Body of pancreas (tissue), 4 donors: ENCODE data around the gene IL1RL2. TPM values are rescaled to one million over a fixed set of nuclear protein-coding genes. Genes with fewer than 3 reads are reported as not detected.
A peak's percentile ranks its signal among the peaks of the same experiment; 100 is the strongest.

ENCODE experiments used
- ATAC-seq: fragments of 150-250 bp; one replicate; pipeline ENCODE4 v1.9.1; 2016
- DNase-seq, 4 donors: peaks; one replicate each; pipeline ENCODE4 v3.0.0-alpha.2; 2019
- H3K27ac ChIP-seq, 4 donors: fragments of 200-600 bp; sonication (generic); 1 replicate in 3 of 4; 2 replicates in 1 of 4; pipeline versions ENCODE4 v1.5.1 to v1.6.1; 2016 to 2019; ENCODE audit warnings: mild to moderate bottlenecking in 1 of 4, mixed read lengths in 1 of 4, moderate library complexity in 1 of 4
- H3K27me3 ChIP-seq, 2 donors: fragments of 200-600 bp; sonication (generic); one replicate each; pipeline ENCODE4 v1.6.0; 2016; ENCODE audit warnings: mild to moderate bottlenecking in 1 of 2
- H3K36me3 ChIP-seq, 2 donors: fragments of 200-600 bp; sonication (generic); replicated peaks in 1 of 2; 2 replicates each; pipeline ENCODE4 v1.5.1; 2016; ENCODE audit warnings: low read depth in 2 of 2; ENCODE audit not compliant: insufficient read depth in 1 of 2
- H3K4me1 ChIP-seq: fragments of 200-600 bp; sonication (generic); one replicate; pipeline ENCODE4 v1.6.0; 2016
- H3K4me3 ChIP-seq, 2 donors: fragments of 200-600 bp; sonication (generic); 1 replicate in 1 of 2; 2 replicates in 1 of 2; pipeline ENCODE4 v1.5.1; 2016 to 2019
- H3K9me3 ChIP-seq, 3 donors: fragments of 200-600 bp; sonication (generic); 1 replicate in 2 of 3; 2 replicates in 1 of 3; pipeline ENCODE4 v1.5.1; 2016
- POLR2A ChIP-seq, 3 donors: fragments of 450-650 bp; IDR thresholded peaks; one replicate each; pipeline ENCODE4 v1.6.1; 2016; ENCODE audit warnings: antibody characterized with exemption in 3 of 3, mild to moderate bottlenecking in 2 of 3
- WGBS, 2 donors: methylation state at CpG; one replicate each; pipeline ENCODE4 v1.1.5; 2017; 5-methylcytosine and 5-hydroxymethylcytosine counted together
- intact Hi-C: fragments of 100-400 bp; cut with DNase I; formaldehyde crosslinking; loops from one replicate; pipeline ENCODE4 v1.15.1; 2023
- total RNA-seq, 2 donors: library from RNA; depleted of rRNA; stranded (reverse); fragments of >200 nt; gene quantifications; one replicate each; pipeline ENCODE4 v1.1.0, GENCODE V29; 2016
- TF ChIP-seq, protein P1 (sequence below), 7 experiments: fragments of 450-650 bp in 4 of 7; fragments of 200-600 bp in 3 of 7; sonication (generic) in 3 of 7; IDR thresholded peaks; one replicate each; pipeline ENCODE4 v1.5.1; 2016 to 2019; ENCODE audit warnings: antibody characterized with exemption in 7 of 7

IL1RL2 gene
- total RNA-seq, 2 donors from 2014 or later: 0.52 TPM; not detected in 1

DNA sequence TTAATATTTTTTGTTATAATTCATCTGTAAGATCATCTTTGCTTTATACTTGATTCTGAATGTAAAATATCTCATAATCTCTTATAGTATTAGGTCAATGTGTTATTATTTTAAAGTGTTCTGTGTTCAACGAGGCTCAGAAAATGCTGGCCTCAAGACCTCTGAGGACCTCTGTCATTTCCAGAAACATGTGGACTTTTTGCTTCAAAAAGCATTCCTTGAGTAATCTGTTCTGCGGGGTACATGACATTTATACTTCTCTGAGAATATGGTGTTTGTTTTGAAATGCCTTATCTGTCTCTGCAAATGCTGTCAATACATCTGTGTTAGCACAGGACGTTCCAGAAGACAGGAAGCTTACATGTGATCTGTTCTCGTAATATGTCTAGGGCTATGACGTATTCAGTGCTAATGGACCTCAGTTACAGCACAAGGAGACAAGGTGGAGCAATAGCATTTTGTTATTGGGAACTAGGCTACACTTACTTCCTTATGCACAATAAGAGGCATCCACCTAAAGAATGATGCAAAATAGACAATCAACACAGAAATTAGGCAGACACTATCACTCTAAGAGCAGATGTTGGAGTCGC lies 86.9 kb downstream of the IL1RL2 start:
- Histone ChIP-seq H3K27ac (peak overlapping the region in 1 of 4 donors; percentile 51), H3K4me1 (no peaks in the 10 kb centered on the region), H3K4me3 (no peak overlapping the region), H3K36me3 (no peaks in the 10 kb centered on the region), H3K9me3 (no peaks in the 10 kb centered on the region), H3K27me3 (no peaks in the 10 kb centered on the region)
- DNase-seq (peak in 1 of 4 donors; percentile 44), ATAC-seq (peak; percentile 38)
- intact Hi-C loops: no loop called here
- WGBS, 2 donors: 41 to 56% methylated on average over 6 of the region's 6 CpGs
- TF ChIP-seq POLR2A (IDR thresholded peaks at IDR 0.05): no peak

DNA sequence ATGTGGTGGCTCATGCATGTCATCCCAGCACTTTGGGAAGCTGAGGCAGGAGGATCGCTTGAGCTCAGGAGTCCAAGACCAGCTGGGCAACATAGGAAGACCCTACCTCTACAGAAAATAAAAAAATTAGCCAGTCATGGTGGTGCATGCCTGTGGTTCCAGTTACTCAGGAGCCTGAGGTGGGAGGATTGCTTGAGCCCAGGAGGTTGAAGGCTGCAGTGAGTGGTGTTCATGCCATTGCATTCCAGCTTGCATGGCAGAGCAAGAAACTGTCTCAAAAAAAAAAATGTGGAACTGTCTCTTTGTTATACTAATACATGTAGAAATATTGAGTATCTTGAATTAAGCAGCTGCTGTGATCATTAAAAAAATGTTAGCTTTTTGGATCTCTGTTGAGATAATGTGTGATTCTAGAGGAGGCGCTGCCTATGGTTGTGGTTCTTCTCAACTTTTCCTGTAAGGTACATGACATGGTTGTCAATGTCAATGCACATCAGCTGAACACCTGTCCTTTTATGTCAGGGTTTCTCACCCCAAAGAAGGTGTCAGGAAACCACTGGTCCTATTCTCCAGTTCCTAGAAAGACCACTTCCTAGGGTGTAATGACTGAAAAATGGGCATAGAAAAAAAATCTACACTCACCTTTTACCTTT lies 89.9 kb downstream of the IL1RL2 start:
- Histone ChIP-seq H3K9me3 (no peaks in the 10 kb centered on the region), H3K4me3 (no peak overlapping the region), H3K4me1 (no peaks in the 10 kb centered on the region), H3K27ac (no peak overlapping the region), H3K36me3 (no peaks in the 10 kb centered on the region), H3K27me3 (no peaks in the 10 kb centered on the region)
- intact Hi-C loops: no loop called here
- ATAC-seq (no peak), DNase-seq (no peak)
- WGBS, 2 donors: 91 to 93% methylated on average over 2 of the region's 2 CpGs
- TF ChIP-seq POLR2A (IDR thresholded peaks at IDR 0.05): no peak
- TF ChIP-seq, protein P1, sequence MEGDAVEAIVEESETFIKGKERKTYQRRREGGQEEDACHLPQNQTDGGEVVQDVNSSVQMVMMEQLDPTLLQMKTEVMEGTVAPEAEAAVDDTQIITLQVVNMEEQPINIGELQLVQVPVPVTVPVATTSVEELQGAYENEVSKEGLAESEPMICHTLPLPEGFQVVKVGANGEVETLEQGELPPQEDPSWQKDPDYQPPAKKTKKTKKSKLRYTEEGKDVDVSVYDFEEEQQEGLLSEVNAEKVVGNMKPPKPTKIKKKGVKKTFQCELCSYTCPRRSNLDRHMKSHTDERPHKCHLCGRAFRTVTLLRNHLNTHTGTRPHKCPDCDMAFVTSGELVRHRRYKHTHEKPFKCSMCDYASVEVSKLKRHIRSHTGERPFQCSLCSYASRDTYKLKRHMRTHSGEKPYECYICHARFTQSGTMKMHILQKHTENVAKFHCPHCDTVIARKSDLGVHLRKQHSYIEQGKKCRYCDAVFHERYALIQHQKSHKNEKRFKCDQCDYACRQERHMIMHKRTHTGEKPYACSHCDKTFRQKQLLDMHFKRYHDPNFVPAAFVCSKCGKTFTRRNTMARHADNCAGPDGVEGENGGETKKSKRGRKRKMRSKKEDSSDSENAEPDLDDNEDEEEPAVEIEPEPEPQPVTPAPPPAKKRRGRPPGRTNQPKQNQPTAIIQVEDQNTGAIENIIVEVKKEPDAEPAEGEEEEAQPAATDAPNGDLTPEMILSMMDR (IDR thresholded peaks at IDR 0.05): no peak

DNA sequence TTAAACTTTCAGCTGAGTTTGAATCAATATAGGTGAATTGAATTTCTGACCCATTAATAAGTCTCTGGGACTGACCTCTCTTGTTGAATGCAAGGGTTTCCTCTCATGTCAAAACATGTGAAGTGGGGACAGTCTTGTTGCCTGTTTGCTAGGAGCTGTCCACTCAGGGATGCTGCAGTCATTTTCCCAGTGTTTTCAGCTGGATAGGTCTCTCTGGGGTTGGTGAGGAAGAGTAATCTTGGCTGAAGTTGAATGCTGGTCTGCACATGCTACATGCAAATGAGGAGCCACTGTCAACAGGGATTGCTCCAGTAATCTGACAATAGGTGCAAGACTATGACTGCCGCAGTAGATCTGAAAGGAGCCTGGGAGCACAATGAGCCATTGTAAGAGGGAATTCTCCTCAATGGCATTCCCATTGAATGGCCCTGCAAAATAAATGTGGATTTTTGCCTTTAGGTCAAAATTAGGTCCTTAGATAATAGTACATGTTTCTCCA lies 90.4 kb downstream of the IL1RL2 start:
- ATAC-seq: no peak
- Histone ChIP-seq H3K27me3 (no peaks in the 10 kb centered on the region), H3K27ac (no peak overlapping the region), H3K9me3 (no peaks in the 10 kb centered on the region), H3K4me3 (no peak overlapping the region), H3K4me1 (no peaks in the 10 kb centered on the region), H3K36me3 (no peaks in the 10 kb centered on the region)
- intact Hi-C loops: no loop called here
- no peak for DNase-seq
- TF ChIP-seq, protein P1 (IDR thresholded peaks at IDR 0.05): no peak
- no peak for TF ChIP-seq POLR2A (IDR thresholded peaks at IDR 0.05)
- 46 to 54% methylated on average over 1 of the region's 1 CpG for WGBS, 2 donors

DNA sequence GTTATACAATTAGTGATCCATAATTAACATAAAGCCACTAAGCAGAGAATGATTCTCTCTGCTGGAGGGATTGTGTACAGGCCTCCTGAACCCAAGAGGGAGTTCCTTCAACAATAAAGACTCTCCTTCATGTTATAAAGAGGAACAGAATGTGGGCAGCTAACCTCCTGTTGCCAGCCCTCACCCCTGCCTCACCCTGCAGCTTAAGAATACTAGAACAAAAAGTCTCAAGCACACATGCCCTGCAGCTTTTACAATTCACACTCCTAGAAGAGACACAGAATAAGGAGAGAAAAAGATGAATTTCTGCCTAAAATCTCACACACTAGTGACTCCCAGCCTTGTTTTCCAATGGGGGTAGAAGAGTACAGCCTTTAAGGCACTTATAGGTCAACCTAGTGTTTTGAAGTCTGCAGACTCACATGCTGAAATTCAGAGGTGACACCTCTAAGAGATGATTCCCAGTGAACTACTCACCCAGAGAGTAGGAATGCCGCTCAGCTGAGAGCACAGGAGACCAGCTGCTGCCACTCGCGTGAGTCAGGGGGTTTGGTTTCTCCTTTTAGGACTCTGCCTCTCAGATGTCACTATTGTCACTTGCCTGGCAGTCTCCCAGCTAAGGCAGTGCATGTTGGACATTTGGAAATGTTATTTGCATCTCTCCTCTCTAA lies 92.0 kb downstream of the IL1RL2 start:
- intact Hi-C loops: no loop called here
- Histone ChIP-seq H3K27ac (no peak overlapping the region), H3K36me3 (no peaks in the 10 kb centered on the region), H3K9me3 (no peaks in the 10 kb centered on the region), H3K4me1 (no peaks in the 10 kb centered on the region), H3K27me3 (no peaks in the 10 kb centered on the region), H3K4me3 (no peak overlapping the region)
- ATAC-seq (no peak), DNase-seq (peak in 1 of 4 donors; percentile 34)
- TF ChIP-seq POLR2A (IDR thresholded peaks at IDR 0.05): no peak
- TF ChIP-seq, protein P1 (IDR thresholded peaks at IDR 0.05): no peak
- WGBS, 2 donors: 67 to 89% methylated on average over 3 of the region's 3 CpGs

DNA sequence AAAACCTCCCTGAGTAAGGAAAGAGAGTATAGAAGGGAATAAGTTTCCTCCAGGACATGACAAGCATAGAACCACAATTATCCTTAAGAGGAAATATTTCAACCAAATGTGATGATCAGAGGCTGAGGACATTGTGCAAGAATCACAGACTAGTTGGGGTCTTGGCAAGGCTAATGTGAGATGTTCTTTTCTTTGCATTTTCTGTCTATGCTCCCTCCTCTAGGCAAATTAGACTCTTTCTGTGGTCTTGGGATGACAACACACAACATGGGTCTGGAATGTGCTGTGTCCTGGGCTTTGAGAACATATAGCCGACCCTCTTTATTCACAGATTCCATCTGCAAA lies 92.5 kb downstream of the IL1RL2 start:
- Histone ChIP-seq H3K27ac (no peak overlapping the region), H3K36me3 (no peaks in the 10 kb centered on the region), H3K4me3 (no peak overlapping the region), H3K4me1 (no peaks in the 10 kb centered on the region), H3K9me3 (no peaks in the 10 kb centered on the region), H3K27me3 (no peaks in the 10 kb centered on the region)
- WGBS, 2 donors: 36 to 63% methylated on average over 1 of the region's 1 CpG
- TF ChIP-seq POLR2A (IDR thresholded peaks at IDR 0.05): no peak
- ATAC-seq (no peak), DNase-seq (no peak)
- intact Hi-C loops: no loop called here
